SU-DHL-6 (cell line): ENCODE measurements around the gene SDS.

Experiments used
- CTCF ChIP-seq: fragments of 200-600 bp; sonication (generic); IDR thresholded peaks from one replicate; pipeline ENCODE4 v1.5.1; 2017; ENCODE audit warnings: antibody characterized with exemption, mild to moderate bottlenecking, low read length, moderate library complexity; ENCODE audit not compliant: insufficient read depth, poor library complexity, severe bottlenecking
- EZH2phosphoT487 ChIP-seq: fragments of 200-600 bp; sonication (generic), shearing (Covaris generic); conservative IDR thresholded peaks from 2 replicates; pipeline ENCODE4 v1.6.1; 2018; ENCODE audit warnings: mild to moderate bottlenecking, antibody characterized with exemption, low read length, moderate library complexity, mixed read lengths

DNA sequence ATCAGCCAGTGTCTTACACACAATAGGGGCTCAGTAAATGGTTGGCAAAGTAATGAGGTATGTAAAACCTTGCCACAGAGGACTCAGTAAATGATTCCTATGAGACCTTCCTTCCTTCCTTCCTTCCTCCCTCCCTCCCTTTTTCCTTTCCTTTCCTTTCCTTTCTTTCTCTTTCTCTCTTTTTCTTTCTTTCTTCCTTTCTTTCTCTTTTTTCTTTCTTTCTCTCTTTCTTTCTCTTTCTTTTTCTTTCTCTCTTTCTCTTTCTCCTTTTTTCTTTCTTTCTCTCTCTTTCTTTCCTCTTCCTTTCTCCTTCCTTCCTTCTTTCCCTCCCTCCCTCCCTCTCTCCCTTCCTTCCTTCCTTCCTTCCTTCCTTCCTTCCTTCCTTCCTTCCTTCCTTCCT lies 7.5 kb downstream of the SDS start:
- TF ChIP-seq CTCF (no peak), EZH2phosphoT487 (no peak)
